NCI-H1048 (cell line): ENCODE data around the gene EVX2.

ENCODE experiments used
- DNase-seq: peaks from one replicate; lab custom pipeline; 2025; lab: John Stamatoyannopoulos, UW

Gene EVX2

GRCh38 chr2:176096243-176096985 lies 12.7 kb upstream of the EVX2 start:
- DNase-seq = no peak

GRCh38 chr2:176095421-176095820 lies 11.7 kb upstream of the EVX2 start:
- no peak for DNase-seq

- no peak for DNase-seq
Observed at GRCh38 chr2:176094349-176094748, 10.6 kb upstream of the EVX2 start.

GRCh38 chr2:176093898-176094249 lies 10.1 kb upstream of the EVX2 start:
- DNase-seq = no peak

- DNase-seq = no peak
Observed at GRCh38 chr2:176093145-176093897, 9.6 kb upstream of the EVX2 start.

GRCh38 chr2:176092270-176093144 lies 8.7 kb upstream of the EVX2 start, which contains the start of gene HOXD13:
TSS of gene HOXD13 (plus strand) at chr2:176092721. CDS start at chr2:176092891, 170 bp downstream.
- peak; percentile 35 for DNase-seq

- no peak for DNase-seq
Observed at GRCh38 chr2:176091329-176092258, 7.8 kb upstream of the EVX2 start.

- no peak for DNase-seq
Observed at GRCh38 chr2:176090862-176091261, 7.1 kb upstream of the EVX2 start.

GRCh38 chr2:176089843-176090395 lies 6.2 kb upstream of the EVX2 start:
- DNase-seq = no peak

- no peak for DNase-seq
Observed at GRCh38 chr2:176088937-176089842, 5.4 kb upstream of the EVX2 start.

- no peak for DNase-seq
Observed at GRCh38 chr2:176088048-176088936, 4.5 kb upstream of the EVX2 start.

GRCh38 chr2:176087330-176088047 lies 3.7 kb upstream of the EVX2 start:
- no peak for DNase-seq

GRCh38 chr2:176085861-176086771 lies 2.4 kb upstream of the EVX2 start:
- no peak for DNase-seq

- DNase-seq = no peak
Observed at GRCh38 chr2:176085120-176085788, 1.5 kb upstream of the EVX2 start.

GRCh38 chr2:176084611-176085119 lies 903 bp upstream of the EVX2 start:
- no peak for DNase-seq
